DLD1 (cell line): ENCODE data around the gene RPS6KA4.

Experiments
- in situ Hi-C: cut with HindIII; loops from 2 replicates; pipeline ENCODE4 v1.10.0; 2017; ENCODE audit warnings: low sequenced_read_pairs

RPS6KA4 gene

DNA sequence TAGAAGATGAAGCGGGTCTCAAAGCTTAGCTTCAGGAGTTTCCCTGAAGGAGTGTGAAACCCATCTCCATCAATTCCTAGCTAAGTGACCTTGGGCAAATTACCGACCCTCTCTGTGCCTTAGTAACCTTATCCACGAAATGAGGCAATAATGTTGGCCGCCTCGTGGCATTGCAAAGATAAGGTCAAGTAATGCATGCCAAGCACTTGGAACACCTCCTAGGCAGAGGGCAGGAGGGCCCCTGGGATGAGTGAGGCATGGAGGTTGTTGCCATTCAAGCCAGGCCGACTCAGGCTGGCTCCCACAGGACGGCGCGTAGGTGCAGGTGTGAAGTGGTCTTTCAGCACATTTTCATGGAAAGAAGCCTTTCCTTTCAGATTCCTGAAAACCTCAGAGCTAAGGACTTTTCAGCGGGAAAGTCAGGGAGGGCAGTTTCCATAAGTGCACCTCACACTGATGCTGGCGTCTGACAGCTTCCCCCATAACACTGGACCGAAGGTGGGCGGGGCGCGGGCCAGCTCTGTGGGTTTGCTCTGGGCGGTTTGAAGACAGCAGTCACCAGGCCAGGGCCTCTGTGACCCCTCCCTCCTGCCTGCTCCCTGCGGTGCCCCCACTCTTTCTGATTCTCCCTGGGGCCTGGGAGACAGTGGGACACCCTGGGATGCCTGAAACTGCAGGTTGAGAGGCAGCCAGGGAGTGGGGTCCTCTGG is 25.2 kb downstream of the RPS6KA4 start:
- in situ Hi-C loops, result no loop called here

DNA sequence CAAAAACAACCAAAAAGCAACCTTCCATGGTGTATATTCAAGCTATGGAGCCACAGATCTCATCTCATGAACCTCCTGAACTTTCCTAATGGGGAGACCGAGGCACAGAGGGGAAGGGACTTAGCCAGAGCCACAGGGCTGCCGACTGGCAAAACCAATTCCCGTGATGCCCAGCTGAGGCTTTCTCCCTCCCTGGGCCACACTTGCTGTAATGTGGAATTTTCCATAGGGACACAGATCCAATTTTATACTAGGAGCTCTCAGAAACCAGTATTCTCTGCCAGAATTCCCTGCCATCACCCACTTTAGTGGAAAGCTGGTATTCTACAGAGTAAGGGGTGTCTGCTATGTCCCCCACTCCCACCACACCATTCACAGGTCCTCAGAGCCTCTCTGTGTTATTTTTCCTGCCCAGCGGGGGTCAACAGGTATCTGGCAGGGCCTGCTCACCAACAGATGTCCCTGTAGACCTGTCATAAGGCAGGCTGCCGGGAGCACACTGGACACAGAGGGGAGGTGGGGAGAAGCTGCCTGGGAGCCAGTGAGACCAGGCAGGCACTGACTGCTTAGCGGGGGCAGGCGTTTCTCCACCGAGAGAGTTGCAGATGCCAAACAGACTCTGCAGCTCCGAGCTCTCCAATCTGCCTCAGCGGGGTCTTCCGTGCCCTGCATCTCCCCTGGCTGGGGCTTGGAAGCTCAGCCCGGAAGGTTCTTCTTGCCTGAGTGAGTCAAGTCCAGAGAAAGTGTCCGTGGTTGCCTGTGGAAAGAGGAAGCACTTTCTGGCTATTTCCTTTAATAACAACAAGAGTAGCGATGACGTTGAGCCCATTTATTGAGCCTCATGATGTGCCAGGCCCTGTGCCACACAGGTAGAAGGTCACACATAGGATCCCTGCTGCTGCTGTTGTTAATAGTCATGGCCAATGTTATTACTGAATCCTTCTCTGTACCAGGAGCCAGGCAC is 26.3 kb downstream of the RPS6KA4 start:
- in situ Hi-C loops, result no loop called here

DNA sequence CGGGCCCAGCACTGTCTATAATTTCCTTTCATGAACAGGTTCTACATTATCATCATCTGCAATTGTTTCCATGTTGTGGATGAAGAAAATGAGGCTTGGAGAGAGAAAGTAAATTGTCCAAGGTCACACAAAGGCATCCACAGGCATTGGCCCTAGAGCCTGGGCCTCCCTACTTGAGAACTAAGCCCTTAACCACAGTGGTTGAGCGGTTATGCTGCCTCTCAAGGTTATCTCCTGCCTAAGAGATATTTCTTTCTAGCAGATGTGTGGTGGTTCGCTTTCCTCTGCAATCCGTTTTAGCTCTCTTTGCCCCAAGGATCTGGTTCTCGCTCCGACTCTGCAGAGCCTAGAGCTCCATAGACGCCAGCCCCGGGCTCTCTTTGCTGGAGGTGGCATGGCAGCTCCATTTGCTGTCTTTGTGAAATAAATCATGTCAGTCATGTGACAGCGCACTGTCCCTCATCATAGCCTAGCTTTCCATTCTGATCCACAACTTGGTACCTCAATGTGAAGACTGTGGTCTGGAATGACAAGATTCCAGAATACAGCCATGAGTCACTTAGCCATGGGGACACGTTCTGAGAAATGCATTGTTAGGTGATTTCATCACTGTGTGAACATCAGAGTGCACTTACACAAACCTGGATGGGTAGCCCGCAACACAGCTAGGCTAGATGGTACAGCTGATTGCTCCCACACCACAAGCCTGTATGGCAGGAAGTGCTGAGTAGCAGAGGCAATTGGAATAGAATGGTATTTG is 27.2 kb downstream of the RPS6KA4 start:
- in situ Hi-C loops, result no loop called here

DNA sequence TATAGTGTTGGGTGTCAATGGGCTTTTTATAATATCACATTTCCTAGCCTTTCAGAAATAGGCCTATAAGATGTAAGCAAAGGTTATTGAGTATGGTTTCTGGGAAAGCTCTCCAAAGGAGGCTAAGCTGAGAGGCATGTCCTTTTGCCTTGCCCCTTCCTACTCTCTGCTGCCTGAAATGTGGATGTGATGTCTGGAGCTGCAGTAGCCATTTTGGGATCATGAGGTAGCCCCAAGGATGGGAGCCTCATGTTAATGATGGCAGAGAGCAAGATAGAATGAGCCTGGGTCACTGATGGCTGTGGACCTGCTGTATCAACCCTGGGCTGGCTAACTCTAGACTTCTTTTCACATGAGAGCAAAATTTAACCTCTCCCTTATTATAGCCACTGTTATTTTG is 29.0 kb downstream of the RPS6KA4 start:
- in situ Hi-C loops, result no loop called here

DNA sequence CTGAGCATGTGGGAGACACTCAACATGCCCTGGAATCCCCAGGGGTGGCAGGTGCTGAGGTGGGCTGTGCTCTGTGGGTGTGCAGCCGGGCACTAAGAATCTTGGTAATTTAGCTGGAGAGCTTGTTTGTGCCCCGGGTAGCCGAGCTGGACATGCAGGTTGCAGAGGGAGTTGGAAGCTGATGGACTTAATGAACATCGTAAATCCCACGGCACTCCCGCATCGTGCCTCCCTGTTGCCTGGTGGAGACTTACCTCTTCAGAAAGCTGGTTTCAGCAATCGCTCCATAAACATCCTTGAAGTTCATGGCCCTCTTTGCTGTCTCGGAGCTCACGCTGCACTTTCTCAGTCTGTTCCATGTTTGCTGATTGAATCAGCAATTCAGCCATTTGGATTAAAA is 29.9 kb downstream of the RPS6KA4 start:
- in situ Hi-C loops, result no loop called here

DNA sequence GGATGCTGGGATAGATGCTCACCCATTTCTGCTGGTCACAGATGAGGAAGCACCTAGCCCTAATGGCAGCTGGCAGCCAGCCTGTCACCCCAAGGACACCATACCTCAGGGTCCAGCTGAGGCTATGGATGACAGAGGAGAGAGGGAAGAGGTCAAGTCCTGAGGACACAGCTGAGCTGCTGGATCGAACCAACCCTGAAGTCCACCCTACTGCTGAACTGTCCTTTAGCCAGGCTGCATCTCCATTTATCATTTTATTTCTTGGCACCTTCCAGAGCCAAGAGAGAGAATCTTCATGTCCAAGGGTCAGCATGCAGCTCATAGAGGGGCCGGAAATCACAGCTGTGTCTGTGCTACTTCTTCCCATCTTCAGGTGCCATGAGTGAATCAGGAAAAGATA is 30.9 kb downstream of the RPS6KA4 start:
- in situ Hi-C loops, result no loop called here

DNA sequence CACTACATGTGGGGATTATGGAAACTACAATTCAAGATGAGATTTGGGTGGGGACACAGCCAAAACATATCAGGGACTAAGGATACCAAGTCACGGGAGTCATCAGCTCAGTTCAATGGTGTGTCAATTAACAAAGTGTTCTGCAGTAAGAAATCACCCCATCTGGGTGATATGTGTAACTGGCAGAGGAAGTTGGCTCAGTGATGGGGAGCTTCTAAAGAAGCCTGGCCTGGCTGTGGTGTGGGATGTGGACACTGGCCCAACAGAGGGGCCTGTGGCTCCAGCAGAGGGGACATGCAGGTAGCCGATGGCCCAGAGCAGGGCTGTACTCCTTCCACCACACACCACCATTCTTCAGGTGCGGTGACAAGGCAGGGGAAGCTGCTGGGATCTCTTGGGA is 31.6 kb downstream of the RPS6KA4 start:
- in situ Hi-C loops, result no loop called here

DNA sequence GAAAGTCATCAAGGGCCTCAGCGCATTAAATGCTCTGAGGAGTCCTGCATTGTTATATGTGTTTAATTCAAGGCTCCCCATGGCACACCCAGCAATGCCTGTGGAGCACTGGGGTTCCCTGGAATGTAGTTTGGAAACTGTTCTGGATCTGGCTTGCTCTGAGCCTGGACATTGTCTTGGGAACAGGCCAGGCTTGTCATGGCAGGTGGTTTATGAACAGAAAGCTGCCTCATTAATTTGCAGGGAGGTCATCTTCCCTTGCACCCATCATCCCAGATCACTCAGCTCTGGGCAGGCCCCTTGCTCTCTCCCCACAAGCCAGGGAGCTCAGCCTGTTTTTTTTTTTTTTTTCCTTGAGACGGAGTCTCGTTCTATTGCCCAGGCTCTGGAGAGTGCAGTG is 32.9 kb downstream of the RPS6KA4 start:
- in situ Hi-C loops, result no loop called here

DNA sequence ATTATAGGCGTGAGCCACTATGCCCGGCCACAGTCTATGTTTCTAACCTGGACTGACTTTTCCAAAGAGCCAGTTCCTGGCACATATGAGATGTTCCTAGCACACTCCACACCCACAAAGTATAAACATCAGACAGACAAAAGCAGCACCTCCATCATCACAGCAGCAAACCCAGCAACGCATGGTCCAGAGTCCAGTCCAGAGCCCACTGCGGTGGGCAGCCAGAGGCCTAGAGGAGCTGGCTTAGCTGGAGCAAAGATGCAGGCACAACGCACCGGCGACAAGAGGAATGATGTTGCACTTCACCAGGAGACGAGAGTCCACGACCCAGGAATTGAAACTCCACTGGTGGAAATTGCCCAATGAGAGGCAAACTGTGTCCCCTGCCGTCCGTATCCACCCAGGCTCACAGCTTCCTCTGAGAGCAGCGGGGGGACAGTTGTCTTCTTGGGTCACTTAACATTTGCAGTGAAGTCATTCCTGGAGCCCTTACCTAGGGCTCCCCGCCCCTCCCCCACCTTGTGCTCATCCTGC is 36.6 kb downstream of the RPS6KA4 start:
- in situ Hi-C loops, result no loop called here

DNA sequence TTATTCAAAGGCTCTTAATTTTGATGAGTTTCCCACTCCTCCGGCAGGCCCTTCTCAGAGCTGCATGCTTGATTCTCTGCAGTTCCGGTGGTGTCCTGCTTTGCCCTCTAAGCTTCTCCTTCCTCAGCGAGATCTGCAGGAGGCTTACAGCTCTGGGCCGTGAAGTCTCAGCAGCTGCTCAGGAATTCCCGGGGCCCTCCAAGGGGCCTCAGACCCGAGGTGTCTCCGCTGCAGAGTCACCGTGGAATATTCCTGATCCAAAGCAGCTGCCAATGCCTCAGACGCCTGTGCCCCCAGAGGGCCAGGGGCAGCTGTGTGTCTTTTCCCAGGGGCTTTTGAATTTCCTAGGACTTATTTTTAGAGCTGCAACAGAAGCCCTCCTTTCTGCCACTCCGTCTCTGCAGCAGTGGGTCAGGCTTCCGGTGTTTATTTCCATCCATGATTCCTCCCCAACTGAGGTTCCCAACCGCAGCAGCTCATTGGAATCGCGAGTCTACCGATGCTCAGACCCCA is 37.2 kb downstream of the RPS6KA4 start:
- in situ Hi-C loops, result no loop called here

DNA sequence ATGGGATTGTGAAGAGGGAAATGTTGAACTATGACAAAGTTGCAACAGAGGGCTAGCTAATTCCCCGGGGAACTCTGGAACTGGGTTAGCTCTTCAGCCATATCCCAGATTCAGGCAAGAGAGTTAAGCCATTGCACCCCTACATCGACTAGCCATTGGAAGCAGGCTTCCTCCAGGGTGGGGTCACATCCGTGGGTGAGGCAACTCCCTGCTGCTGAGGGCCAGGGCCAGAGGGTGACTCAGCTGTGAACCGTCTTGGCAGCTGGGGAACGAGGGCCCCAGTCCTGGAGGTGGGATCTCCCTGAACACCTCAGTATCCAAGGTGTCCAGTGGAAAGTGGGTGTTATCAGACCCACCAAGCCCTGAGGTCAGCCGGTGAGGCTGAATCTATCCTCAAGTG is 41.1 kb downstream of the RPS6KA4 start:
- in situ Hi-C loops, result no loop called here

DNA sequence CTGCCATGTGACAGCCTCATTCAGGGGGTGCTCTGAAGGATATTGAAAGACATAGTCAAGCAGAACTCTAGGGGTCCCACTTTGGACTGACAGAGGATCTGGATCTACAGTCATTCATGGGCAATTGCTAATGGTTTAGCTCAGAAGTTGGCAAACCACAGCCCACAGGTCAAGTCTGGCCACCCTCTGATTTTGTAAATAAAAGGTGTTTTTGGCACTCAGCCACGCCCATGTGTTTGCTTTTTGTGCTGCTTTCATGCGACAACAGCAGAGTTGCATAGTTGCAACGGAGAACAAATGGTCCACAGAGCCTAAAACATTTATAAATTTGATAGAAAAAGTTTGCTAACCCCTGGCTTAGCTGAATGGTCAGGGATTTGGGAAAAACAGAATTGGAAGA is 41.7 kb downstream of the RPS6KA4 start:
- in situ Hi-C loops, result no loop called here

DNA sequence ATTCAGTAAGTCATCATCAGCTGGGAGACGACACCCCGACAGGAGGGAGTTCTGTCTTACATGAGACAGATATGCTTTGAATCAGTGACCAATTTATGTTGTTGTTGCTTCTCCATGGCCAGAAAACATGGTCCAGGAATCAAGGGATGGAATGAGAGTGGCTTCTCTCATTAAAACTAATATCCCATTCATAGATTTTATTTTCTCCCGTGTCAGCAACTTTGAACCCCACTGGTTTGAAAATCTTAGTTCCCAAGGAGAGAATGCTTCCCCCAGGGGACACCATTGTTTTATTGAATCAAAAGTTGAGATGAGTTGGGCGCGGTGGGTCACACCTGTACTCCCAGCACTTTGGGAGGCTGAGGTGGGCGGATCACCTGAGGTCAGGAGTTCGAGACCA is 42.8 kb downstream of the RPS6KA4 start:
- in situ Hi-C loops, result no loop called here

DNA sequence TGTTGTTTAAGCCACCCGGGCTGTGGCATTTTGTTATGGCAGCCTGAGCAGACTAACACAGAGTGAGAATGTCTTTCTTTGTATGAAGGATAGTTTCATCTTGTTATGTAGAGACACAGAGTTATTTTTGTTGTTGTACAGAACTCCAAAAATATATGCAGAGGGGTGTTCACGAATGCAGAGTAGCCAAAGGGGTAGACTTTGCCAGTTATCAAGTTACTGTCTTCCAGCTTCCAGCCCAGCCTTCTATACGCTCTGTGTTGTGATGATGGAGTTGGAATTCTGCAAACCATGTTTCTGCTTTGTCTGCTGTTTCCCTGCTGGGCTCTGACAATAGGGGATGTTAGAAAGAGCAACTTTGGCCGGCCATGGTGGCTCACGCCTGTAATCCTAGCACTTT is 44.1 kb downstream of the RPS6KA4 start:
- in situ Hi-C loops, result no loop called here

DNA sequence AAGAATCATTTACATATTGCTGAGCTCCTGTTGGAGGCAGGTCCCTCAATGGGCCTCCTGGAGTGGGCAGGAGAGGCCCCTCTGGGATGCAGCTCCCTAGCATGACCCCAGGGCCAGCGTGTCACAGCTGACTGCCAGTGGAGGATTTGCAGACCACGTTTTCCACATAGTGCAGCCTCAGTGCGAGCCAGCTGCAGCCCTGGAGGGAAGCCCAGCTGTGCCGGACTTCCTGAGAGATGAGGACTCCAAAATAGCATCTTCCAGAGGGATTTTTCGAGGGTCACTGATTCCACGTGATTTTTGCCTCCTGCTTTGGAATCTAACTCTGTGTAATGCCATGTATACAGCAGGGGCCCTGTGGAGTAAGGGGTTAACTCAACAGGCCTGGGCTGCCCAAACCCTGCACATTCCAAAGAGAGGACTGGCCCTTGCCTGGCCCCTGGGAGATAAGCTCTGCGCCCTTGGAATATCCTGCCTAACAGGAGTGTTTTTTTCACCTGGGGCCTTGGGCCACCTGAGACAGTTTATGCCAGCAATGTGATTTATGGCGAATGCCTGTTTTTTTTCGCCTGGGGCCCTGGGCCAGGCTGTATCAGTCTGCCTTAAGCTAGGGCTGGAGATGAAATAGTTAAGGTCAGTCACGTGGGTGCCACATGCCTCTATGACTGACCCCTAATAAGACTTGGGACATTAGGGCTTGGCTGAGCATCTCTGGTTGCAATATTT is 47.4 kb downstream of the RPS6KA4 start:
- in situ Hi-C loops, result no loop called here

DNA sequence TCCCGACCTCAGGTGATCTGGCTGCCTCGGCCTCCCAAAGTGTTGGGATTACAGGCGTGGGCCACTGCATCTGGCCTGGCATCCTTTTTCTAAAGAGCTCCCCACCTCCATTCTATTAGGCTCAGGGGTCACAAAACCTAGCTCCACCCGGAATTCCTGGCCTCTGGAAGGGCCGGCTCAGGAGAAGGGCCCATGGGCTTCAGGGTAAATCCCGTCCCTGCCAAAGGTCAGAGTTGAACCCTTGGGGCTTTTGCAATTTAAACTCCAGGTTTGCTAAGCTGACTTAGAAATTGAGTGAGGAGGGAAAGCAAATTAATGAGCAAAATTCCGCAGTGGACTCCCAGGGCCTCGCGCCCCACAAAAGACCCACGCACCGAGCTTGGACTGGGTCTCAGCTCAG is 48.3 kb downstream of the RPS6KA4 start:
- in situ Hi-C loops, result no loop called here

DNA sequence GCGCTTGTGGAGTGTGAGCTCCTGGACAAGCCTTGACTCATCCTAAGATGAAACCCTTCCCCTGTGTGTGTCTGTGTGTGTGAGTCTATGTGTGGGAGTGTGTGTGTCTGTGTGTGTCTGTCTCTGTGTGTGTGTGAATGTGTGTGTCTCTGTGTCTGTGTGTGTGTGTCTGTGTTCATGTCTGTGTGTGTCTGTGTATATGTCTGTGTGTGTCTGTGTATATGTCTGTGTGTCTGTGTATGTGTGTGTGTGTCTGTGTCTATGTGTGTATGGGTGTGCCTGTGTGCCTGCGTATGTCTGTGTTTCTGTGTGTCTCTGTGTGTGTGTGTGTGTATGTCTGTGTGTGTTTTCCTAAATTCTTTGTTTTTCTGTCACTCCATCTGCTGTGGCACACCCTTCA is 48.7 kb downstream of the RPS6KA4 start:
- in situ Hi-C loops, result no loop called here

DNA sequence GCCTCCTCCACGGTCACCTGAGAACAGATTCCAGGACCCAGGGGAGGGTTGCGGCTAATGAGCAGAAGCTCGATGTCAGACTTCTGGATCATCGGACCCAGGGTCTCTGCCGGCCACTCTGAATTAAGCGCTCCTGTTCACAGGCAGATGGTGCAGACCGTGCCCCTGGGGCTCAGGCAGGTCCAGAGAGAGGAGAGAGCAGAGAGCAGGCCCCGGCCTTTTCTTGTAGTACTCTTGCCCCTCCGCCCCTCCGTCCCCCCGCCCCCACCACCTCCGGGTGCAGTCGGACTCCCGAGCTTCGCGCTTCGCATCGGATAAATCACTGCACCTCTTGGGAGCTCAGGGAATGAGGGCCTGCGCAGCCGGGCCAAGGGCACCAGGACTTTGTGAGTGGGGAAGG is 50.3 kb downstream of the RPS6KA4 start:
- in situ Hi-C loops, result no loop called here

DNA sequence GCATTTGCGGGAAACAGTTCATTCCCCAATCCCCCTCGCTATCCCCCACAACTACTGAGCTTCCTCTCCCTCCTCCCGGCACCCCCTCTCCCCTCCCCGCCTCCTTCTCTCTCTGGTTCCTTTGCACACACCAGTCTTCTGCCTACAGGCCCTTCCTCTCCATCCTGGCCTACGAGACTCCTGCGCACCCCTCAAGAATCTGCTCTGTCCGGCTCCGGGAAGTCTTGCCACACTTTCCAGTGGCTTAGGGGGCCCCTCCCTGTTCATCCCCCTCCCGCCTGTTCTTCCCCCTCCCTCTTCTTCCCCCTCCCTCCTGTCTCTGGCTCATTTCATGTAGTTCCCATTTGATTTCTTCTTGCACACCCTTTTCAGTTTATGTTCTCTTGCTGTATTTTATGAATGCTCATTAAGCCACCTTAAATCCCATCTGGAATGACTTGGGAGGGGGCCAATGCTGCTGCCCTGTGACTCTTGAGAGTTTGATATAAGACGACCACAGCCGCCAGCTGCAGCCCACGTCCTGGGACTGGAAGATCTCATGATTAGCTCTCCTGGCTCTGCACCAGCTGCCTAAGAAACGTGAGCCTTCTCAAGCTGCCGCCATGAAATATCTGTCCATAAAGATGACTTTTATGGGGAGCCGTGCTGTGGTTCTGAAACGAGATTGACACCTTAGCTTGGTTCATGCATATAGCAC is 50.9 kb downstream of the RPS6KA4 start:
- in situ Hi-C loops, result no loop called here

DNA sequence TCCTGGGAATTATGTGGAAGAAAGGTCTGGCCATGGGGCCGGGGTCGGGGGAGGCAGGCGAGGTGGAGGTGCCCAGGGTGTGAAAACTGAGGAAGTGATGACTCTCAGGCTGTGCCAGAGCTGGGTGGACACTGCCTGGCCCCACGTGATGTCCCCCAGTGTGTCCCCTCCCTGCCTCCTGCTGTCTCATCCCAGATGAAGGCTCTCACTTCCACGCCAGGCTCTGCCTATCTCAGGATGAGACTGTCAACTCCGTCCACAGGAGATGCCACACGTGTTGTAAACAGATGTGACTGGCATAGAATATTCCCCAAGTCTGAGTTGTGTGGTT is 51.4 kb downstream of the RPS6KA4 start:
- in situ Hi-C loops, result no loop called here
